Stimulated activated CD4-positive, alpha-beta T cell treated with anti-CD3 and anti-CD28 coated beads, TNF-alpha, amount 100 ng/mL, for 1 hour (primary cell): ENCODE data around the gene IKZF2.
"Not testable (repeated sequence)": the region's sequence is repeated elsewhere in the genome, so short reads cannot be mapped to it uniquely, and the experiment has no call there.

ENCODE experiments used
- DNase-seq, 3 donors: peaks; one replicate each; pipeline ENCODE4 v3.0.0-alpha.2; 2020; ENCODE audit warnings: low read depth in 3 of 3, low spot score in 1 of 3

Gene IKZF2

DNA sequence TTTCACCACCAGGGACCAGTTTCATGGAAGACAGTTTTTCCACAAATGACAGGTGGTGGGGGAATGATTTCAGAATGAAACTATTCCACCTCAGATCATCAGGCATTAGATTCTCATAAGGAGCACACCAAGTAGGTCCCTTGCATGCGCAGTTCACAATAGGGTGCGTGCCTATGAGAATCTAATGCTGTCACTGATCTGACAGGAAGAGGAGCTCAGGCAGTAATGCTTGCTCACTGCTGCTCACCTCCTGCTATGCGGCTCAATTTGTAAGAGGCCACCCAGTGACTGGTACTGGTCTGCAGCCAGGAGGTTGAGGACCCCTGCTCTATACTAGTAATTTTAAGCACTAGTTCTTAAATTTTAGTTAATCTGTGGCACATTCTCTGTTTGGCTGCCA, 107.8 kb downstream of the IKZF2 start:
- no peak for DNase-seq

DNA sequence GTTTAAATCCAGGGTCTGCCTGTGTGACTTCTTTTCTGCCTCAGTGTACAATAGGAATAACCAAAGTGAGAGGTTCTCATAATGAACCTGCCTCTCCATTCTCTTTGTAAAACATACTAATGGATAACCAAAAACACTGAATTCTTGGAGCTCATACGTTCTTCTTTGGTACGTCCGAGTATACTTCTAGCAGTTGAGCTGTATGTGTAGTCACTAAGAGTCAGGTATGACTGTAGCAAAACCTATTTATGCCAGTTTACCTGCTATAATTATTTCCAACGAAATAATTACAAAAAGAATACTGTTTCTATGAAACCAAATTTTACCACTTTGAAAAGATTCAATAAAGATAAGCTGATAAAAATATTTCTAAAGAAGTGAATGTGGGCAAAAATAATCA, 109.2 kb downstream of the IKZF2 start:
- DNase-seq: no peak

DNA sequence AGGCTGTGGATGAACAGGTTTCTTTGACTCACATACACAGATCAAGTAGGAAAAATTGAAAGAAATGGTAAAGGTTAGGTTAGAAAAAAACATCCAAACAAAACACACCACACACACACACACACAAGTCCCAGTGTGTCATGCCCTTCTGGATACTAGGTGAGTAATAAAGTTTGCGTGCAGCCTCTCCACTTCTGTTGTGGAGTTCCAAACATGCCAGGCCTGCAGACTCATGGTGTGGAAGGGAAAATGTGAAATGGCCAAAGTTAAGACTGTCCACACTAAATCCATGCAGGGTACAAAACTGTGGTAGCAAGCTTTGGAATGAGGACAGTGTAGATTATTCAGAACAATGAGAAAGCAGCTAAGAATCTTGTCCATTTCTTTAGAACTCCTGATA, 114.6 kb downstream of the IKZF2 start:
- DNase-seq: no peak

DNA sequence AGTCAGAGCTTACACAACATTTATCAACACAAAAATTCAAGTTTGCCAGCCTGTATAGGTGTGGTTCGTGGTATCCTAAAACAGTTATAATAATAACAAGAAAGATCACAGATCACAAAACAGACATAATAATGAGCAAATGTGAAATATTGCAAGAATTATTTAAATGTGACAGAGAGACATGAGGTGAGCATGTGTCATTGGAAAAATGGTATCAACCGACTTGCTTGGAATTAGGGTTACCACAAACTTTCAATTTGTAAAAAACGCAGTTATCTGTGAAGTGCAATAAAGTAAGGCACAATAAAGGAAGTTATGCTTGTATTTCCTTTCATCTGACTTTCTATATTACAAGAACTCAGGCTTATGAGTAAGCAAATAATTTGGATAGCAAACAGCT, 116.8 kb downstream of the IKZF2 start:
- no peak for DNase-seq

DNA sequence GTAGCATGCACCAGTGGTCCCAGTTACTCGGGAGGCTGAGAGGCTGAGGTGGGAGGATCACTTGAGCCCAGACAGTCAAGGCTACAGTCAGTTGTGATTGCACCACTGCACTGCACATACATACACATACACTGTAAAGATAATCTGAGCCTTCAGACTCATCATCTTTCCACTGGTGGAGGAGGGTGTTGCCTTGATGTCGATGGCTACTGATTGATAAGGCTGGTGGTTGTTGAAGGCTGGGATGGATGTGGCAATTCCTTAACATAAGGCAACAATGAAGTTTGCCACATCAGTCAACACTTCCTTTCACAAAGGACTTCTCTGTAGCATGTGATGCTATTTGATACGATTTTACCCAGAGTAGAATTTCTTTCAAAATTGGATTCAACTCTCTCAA, 118.8 kb downstream of the IKZF2 start:
- no peak for DNase-seq

DNA sequence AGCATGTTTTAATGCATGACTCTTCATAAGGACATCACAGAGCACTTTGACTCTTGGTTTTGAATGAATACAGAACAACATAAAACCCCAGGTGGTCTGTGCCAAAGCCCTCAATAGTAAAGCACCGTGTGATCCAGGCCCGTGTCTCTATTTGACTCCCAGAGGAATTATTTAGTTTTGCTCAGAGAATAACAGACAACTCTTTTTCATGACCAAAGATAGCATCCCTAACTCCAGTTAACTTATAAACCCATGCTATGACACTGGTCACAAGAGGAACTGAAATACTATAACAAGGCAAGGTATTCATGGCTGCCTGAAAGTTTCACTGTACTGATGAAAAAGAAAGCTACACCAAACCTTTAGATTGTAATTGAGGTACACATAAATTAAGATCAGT, 128.4 kb downstream of the IKZF2 start:
- DNase-seq: no peak

DNA sequence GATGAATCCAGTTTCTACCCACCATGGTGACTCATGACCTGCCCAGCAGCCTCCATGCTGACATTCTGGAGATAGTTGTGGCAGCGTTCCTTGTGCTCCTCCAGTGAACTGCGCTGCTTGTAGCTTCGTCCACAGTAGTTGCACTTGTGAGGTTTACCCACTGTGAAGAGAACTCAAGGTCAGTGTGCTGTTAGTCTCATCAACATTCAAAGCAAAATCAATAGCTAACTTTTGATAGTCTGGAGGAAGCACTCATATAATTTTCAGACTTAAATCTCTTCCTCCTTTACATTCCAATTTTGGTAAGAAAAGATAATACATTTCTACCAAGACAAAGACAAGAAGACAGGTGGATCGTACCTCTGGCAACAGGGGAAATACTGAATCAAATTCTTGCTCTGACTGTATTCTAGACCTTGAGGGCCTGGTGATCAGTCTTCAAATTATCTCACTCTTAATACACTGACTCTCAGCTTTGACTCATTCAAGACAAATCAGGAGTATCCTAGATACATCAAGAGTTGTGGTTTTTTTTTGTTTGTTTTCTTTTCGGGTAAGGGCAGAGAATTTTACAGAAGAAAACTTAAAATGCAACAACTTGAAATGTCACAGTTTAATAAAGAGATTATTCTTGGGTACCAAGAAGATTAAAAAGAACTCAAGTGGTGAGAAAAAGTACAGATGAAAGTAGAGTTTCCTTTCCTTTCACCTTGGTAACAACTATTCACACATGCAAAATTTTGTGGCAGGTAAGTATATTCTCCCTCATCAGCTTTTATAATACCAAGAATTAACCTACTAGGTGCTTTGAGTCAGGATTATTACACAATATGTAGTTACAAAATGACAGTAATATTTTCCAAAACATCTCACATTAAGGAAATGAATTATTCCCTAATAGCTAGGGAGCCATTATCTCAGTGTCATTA, 129.2 kb downstream of the IKZF2 start:
- DNase-seq: no peak

DNA sequence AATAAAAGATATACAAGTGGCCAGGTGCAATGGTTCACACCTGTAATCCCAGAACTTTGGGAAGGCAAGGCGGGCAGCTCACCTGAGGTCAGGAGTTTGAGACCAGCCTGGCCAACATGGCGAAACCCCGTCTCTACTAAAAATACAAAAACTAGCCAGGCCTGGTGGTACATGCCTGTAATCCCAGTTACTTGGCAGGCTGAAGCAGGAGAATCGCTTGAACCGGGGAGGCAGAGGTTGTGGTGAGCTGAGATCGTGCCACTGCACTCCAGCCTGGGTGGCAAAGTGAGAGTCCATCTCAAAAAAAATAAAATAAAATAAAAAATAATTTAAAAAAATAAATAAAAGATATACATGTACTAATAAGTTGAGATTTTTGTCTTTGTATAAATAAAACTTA, 130.5 kb downstream of the IKZF2 start:
- DNase-seq: not testable (repeated sequence)

DNA sequence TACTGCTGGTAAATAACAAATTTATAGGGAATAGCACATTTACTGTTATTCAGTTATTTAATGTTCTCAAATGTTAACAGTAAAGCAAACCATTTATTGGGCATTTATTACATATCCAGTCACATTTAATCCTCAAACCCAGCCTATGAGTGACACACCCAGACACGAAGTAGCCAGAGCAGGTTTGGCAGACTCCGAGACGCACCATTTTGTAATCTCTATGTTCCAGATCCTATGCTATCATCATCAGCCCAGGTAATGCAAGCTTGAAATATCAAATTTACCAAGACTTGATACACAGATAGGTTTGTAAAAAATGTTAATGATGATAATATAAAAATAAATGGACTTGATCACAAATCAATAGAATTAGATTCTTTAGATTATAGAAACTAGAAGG, 131.1 kb downstream of the IKZF2 start:
- no peak for DNase-seq

DNA sequence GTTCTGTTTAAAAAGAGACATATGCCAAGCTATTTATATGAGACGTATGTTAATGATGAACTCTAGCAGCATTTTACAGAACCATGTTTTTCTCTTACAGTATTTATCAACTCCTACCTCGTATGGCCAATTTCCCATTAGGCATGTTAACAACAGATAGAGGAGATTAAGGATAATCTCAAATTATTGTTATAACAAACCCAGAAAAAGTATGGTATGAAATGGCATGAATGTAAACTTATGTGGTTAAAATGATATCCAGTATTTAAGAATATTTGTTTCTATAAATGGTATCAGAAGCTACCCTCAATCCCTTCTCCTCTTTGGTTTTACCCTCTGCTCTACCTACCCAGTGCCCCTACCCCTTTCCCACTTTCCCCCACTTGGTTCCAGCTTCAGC, 132.0 kb downstream of the IKZF2 start:
- DNase-seq: no peak

DNA sequence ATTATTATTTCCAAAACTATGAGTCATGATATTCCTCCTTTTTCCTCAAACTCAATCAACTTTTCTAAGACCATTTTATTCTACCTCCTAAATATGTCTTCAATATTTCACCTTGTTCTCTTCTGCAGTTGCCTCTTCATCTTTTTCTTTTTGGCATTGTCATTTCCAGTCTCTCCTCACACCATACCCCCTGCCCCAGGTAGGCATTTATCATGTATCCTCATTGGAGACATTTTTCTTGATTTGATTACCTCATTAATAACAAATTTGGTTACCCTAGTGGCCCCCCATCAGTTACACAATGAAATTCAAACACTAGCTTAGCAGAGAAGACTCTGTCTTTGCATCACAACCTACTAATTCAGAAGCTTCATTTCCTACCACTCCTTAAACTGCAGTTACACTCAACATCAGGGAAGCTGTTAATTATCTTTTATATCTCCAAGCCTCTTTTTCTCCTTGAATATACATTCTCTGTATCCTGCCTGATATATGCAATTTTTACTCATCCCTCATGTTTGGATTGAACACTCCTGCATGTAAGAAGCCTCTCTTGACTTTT, 133.0 kb downstream of the IKZF2 start:
- no peak for DNase-seq

DNA sequence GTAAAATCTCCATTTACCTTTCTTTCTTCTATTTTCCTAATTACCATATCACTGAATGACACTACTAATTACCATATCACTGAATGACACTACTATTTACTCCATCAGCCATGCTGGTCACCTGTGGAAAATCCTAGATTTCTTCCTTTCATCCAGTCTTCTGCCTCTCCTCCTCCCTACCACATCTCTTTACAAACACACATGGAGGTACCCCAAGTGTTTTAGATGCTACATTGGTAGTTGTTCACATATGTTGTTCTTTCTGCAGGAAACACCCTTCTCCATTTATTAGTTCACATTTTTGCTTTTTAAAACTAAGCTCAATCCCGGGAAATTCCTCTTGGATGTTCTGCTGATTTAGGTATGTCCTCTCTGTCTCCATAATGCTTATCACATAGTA, 134.0 kb downstream of the IKZF2 start:
- no peak for DNase-seq

DNA sequence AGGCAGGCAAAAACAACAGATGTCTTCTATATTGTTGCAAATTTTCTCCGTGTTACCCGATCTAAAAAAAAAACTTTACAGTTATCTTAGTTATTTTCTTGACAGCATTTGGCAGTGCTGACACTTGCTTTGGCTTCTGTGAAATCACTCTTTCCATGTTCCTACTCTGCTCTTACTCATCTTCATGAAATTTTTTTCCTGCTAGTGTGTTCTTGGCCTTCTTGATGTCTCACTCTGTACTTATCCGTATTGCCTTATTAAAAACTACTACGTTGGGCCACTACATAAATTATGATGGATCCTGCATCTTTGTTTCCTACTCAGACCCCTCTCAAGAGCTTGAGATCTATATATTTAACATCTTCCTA, 134.4 kb downstream of the IKZF2 start:
- no peak for DNase-seq

DNA sequence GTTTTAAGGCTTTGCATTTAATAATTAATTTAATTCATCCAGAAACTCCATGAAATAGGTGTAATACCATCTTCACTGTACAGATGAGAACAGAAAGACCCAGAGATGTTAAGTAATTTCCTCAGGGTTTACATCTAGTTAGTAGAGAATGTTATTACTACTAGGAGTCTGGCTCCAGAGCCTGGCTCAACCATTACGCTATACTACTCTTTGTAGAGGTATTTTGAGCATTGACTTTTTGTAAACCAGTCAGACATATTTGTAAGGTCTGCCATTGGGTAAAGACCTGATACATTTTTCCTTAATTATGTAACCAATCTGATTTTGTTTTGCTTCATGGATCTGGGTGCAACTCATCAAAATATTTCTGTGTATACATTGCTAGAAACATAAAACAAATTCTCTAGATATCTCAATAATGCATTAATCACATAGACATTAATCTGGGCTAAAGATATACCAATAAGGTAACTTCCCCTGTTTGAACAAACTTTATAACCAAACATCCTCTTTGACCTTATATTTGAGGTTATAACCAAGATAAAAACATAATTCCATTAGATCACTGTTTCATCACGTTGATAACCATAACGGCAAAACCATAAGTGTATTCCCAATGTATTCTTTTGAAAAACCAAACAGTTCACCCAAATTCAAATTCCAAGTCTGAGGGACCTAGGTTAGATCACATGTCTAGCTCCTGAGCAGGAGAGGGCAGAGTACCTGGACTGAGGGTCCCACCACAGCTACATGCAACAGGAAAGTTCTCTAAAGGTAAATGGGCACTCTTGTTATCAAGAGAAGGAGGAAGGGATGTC, 135.0 kb downstream of the IKZF2 start:
- no peak for DNase-seq

DNA sequence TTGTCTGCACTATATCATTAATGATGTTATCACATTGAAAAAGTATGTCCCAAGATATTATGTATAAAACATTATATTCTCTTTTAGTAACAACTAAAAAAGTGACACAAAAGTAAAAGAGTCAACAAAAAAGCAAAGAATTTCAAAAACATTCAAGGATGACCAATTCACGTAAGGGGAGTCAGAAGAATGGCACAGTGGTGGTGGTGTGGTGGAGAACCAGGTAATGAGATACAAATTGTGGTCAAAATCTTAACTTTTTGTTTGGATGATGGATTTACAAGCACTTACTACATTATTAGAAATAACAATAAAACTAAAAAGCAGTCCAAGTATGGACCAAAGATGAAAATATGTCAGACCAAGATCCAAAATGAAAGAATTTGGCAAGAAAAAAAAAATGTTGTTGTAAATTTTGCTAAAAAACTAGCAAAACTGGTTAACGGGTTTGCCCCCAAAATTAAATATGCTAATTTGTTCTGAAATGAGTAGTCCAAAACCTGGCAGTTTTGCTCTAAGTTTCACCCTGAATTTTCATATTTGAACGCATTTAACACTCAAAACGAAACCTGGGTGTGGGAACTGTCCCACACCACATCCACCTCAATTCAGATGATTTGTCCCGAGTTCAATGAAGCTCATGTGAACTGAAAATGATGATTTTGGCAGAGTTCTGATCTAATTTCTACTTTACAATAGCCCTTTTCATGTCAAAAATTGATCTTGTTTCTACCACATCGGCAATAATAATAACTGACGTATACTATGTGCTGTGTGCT, 135.8 kb downstream of the IKZF2 start:
- DNase-seq: no peak

DNA sequence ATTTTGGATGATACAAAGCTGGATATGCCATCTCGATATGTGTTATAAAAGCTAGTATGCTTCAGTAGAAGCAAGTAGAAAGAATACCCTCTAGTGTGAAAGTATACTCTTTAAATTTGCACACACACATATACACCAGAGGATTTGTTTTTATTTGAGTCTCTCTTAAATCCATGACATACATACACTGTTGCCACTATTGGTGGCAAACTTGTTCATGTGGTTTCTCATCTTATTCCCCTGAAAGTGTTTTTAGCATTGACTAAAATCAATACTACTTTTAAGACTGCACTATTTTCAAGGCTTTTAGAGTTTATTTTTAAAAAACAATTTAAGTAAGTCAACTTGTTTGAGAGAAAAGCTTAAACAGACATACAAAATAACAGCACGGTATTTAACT, 137.4 kb downstream of the IKZF2 start:
- DNase-seq: no peak

DNA sequence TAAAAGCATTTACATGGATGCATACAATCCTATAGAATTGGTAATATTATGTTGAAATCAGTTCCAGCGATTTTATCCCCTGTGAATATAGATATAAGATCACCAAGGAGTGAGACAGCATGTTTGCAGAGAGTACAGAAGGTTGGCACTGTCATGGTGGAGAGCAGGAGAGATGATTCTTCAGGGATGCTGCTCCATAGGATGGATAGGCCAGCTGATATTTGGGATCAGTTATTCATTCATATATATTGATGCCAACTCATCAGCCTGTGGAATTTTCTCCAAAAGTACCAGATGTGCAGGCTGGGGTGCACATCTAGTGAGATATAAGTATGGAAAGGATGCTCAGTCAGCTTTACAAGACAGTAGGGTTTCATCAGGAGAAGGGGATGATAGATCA, 139.9 kb downstream of the IKZF2 start:
- no peak for DNase-seq

DNA sequence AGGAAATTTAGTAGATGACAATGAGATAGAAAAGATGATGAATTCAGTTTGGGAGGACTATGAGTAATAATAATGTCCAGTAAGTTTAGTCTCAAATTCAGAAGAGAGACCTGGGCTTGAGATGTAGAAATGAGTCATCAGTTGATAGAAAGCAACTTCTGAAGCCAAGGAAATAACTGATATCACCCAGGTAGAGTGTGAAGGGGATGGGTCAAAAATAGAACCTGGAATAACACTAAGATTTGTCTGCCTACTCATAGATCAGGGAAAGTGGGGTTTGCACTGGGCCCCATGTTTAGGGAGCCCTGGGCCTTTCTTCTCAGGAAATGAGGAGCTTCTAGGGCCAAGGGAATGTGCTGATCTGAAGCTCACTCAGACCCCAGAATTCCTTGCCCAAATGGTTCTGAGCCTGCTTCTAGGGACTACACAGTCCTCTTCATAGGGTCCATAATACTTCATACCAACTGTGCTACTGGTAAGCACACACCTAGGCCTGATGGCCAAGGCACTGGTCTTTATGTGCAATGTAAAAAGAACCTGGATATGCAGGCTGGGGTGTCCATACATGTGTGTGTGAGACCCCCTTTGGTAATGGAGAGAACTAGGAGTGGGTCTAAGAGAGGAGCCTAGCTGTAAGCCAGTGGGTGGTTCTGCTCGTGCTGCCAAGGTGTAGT, 141.2 kb downstream of the IKZF2 start:
- DNase-seq: no peak

DNA sequence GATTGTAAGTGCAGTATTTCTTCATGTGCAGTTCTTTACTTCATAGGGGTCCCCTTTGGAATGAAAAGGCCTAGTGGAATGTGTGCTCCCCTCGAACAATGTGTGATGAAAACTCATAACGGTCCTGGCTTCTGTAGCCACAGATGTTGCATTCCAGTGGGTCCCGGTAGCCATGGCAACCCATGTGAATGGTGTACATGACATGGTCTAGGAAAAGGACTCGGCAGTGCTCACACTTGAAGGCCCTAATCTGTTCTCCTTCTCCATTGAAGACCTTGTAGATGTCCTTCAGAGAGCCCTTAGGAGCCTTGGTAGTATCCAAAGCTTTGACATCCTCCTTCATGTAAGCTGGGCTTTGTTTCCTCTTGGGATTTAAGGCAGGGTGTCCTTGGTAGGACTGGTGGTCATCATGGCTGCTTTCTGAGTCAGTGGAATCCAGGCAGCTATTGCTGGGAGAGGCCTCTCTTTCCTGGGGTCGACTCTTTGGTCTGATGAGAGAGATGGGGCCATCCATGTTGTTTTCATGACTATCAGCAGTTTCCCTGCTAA, 144.0 kb downstream of the IKZF2 start:
- DNase-seq: no peak

DNA sequence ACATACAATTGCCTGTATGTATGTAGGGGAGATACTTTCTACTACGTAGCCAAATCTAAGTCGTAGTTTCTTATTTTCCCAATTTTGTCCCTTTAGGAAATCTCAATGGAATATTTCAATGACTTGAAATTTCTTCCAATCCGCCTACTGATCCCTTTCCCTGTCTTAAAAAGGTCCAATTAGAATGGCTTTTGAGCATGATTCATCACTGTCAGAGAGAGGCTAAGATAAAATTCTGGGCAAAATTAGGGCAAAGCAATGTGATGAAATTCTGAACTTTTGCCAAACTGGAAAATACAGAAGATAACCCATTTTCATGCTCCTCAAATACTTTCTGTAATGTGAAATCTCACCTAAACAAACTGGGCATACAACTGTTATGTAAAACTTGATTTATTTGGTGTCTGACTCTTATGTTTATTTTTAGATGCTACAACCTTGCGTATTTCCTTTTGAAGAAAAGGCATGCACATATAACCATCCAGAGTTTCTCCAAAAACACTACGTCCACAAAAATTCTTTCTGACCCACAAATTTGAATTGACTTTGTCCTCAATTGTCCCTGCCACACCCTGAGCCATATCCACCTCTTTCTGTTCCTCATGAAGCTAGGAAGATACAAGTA, 147.1 kb downstream of the IKZF2 start:
- no peak for DNase-seq
